OCI-M1 (cell line): ENCODE data around the gene AKR7A2.

ENCODE experiments used
- DNase-seq: peaks from one replicate; lab custom pipeline; 2025; lab: John Stamatoyannopoulos, UW

Gene AKR7A2

DNA sequence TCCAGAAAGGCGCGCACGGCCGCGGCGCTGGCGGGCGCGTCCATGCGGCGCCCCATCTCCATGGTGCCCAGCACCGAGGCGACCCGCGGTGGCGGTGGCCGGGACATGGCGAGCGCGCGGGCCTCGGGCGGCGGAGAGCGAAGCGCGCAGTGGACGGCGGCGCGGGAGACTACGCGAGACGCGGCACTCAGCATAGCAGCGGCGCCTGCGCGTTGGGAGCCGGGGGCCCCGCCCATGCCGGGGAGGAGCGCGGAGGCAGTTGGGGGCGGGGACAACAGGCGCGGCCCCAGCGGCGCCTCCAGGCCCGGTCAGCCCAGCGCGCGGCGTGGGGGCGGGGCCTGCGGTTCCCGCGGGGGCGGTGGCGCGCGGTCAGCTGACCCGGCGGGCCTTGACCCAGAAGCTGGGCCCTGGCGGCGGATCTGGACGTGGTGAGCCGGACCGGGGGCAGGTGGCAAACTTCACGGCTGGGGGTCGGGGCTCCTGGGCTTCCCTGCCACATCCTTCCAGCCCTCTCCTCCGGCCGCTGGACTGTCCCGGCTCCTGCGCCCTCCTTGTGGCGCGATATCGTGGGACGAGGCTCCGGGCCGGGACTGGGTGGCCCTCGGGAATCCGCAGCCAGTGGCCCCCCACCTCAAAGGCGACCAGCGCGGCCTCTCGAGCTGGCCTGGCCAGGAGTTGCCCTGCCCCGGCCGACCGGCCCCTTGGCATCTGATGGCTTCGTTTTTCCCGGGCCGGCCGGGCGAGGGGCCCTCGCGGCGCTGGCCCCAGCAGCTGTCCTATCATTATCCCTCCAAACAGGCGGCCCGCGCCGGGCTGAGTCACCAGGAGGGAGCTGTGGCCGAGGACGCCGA, at the start of gene AKR7A2, which contains the start of gene SLC66A1:
Gene AKR7A2 (minus strand): TSS at position 214 of the 851 bp plus-strand sequence. CDS start 20 bp downstream, at position 194.
Gene SLC66A1 (plus strand): TSS at position 396 of the 851 bp plus-strand sequence. CDS start 5,352 bp downstream, outside the sequence.
- peak; percentile 97 for DNase-seq

GRCh38 chr1:19360843-19361610, 49.1 kb upstream of the AKR7A2 start:
- DNase-seq: no peak

DNA sequence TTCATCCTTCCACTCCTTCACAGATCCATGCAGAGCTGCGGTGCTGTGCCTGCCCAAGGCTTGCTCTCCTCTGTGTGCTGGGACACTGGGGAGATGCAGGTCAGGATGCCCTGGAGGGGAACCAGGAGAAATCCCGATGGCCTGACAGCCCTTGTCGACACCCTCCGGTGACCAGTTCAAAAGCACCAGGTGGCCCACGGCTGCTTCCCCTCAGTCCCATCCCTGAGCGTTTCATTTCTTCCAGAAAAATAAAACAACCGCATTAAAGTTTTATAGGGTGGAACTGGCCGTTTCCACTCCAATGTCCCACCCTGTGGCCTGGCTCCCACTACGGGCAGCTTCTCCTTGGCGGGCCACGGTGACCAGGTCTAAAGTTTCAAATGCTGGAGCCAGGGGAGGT, 48.5 kb upstream of the AKR7A2 start:
- no peak for DNase-seq

DNA sequence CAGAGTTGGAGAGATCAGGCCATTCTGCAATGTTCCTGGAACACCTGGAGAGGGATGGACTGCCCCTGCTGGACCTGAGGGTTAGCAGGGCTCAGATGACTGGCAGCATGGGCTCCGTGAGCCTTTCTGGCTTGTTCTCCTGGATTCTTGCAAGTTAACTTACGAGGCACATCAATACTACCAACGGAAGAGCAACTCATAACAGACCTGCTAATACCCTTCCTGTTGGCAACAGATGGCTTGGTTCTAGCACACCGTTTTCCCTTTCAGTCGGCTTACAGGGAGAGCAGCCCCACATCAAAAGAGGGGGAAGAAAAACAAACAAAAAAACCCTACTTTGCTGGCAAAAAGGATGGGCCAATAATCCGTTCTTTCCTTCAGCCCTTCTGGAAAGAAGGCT, 48.1 kb upstream of the AKR7A2 start:
- no peak for DNase-seq

- no peak for DNase-seq
Observed at GRCh38 chr1:19359357-19359756, 47.4 kb upstream of the AKR7A2 start.

DNA sequence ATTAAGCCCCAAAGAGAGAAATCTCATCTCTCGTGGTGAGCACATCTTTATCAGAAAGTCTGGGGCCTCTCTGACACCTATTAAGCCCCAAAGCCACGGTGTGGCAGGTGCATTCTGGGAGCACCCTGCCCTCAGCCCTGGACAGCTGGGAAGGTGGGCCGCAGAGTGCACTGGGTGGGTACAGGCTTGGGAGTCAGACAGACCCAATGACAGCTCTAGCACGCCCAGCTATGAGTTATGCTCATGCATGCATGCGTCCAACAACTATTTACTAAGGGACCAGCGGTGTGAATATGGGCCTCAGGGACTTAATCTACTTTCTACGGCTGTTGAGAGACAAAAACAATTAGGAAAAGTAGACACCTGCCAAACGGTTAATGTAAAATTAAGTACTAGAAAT, 46.8 kb upstream of the AKR7A2 start:
- no peak for DNase-seq

DNA sequence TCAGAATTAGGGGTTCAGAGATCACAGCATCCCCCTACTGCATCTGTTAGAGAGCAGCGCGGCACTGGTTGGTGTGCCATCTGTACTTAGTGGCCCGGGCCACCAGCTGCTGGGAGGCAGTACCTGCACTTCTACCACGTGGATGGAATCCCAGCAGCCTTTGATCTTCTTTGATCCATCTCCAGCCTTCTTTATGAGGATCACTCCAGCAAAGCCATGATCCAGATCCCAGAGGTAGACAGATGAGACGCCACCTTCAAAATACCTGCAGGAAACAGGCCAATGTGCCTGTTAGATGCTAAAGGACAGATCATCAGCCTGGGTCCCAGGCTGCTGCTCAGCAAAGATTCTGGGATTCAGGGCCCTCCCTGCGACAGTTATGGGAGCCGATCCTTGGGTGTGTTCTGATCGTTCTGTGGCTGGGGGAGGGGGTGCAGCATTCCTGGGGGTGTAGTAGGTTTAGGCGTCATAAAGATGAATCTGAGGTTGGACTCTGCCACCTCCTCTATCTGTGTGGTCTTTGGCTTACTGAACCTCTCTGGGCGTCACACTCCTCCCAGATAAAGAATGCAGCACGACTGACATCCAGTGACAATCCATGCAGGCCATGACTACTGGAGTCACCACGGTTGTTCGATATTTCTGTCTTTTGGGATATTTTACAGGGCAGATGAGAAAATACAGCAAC, 45.5 kb upstream of the AKR7A2 start:
- no peak for DNase-seq

- no peak for DNase-seq
Observed at GRCh38 chr1:19356266-19356665, 44.3 kb upstream of the AKR7A2 start.

DNA sequence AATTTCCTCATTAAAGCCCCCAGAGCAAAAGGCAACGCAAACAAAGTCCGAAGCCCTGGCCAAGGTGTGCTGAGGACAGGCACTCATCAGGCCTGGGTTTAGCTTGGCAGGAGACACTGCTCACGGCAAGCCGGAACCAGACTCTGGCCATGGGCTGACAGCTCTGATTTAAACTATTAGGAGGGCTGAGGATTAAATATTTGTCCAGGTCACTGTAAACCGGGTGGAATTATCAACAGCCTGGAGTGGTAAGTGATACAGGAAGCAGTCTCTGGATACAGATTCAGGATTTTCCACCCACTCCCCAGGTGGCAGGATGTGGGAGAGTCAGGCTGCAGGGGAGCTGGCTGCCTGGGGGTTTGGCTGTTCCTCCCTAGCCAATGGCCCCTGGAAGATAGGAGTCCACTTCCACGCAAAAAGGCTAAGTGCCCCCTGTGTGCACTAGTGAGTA, 42.6 kb upstream of the AKR7A2 start:
- DNase-seq: no peak

GRCh38 chr1:19353596-19353995, 41.7 kb upstream of the AKR7A2 start:
- no peak for DNase-seq

- DNase-seq: no peak
Observed at GRCh38 chr1:19352839-19353238, 40.9 kb upstream of the AKR7A2 start.

DNA sequence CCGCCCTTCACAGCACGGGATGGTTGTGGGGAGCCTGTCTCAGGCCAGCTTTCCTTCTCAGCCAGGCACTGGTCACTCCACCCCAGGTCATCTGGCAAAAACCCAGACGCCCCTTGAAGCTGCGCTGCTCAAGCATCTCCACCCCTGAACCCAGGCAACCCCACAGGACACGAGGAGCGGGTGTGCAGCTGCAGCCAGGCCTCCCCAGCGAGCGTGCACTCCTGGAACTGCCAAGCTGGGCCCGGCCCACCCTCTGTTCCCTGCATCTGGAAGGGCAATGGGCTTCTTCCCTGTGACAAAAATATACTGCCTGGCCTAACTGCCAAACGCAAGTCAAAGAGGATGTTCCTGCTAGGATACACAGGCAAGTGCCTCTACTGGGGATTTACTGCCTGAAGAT, 39.9 kb upstream of the AKR7A2 start:
- DNase-seq: no peak

GRCh38 chr1:19350566-19350965, 38.6 kb upstream of the AKR7A2 start:
- no peak for DNase-seq

DNA sequence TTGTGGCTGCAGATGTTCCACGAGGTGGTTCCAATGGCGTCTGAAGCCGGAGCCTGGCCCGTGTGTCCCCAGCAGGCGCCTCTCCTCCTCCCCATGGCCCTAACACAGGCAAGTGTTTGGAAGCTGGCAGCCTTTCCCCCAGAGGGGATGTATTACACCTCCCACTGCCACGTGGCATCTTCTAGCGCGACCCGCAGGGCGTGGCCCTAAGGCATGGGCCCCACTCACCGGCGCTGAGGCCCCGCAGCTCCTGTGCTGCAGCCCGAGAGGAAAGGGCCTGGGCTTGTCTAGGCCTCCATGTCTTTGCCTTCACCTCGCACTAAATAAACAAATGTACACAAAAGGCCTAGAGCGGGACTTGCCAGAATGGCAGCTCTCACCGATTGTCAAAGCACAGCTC, 38.1 kb upstream of the AKR7A2 start:
- DNase-seq: no peak

DNA sequence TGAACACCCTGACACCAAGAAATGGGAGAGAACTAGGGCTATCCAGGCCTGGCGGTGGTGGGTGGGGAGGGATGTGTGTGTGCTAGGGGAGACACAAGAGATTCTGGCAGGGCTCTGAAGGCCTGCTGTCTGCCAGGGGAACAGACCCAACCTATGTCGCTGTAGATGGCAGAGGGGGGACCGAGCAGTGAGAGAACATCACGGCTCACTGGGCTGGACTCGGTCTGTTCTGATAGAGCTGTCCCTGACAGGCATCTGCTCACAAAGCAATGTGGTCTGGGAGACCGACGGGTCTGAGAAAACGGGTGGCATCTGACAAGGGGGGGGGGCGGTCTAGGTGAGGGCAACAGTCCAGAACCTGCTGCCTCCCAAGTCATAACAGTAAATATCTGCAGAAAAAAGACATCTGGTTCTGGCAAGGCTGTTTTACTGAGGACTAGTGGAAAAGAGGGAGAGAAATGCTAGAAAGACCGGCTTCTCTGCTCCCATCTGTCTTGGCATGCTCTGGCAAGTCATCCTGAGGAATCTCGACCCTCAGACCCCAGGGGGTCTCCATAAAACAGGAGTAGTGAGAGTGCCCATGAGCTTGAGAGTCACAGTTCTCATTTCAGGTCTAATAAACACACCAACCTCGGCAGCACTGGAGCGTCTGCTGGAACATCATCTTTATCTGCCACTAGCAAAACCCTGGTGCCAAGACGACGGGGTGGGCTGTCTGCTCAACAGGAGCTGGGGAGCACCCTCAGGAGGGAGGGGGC, 36.7 kb upstream of the AKR7A2 start:
- DNase-seq: no peak

GRCh38 chr1:19347533-19348172, 35.7 kb upstream of the AKR7A2 start:
- peak; percentile 72 for DNase-seq

DNA sequence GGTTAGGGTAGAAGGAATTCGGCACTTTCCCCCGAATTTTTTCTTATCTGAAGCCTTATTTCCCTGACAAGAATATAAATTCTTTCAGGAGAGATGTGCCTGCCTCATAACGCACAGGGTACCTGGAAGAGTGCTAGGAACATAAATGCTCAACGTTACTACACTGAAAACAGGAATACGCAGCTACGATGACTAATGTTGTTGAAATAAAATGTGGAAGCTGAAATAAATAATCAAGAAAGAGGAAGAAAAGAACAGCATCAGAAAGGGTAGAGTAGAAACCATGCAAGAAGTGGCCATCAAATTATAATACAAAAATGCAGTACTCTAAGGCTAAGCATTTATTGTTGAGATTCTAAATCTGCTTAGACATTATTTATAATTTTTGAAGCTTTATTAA, 34.1 kb upstream of the AKR7A2 start:
- DNase-seq: no peak

GRCh38 chr1:19345391-19345790, 33.4 kb upstream of the AKR7A2 start:
- DNase-seq: no peak

DNA sequence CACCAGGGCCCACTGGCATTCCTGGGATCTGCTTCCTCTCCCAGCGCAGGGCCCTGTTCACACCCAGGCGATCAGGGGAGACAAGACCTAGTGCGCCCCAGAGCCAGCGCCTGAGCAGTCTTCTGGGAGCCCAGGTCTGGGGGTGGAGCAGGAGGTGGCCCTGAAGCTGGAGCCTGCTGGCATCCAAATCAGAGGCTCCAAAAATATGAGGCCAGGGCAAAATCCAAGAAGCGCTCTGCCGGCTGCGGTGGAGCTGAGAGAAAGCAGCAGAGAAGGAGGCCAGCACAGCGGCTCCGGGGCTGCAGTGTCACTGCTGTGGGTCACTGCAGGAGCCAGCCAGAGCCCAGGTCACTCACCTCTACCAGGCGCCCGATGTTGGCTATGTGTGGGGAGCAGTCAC, 32.9 kb upstream of the AKR7A2 start:
- DNase-seq: no peak

GRCh38 chr1:19344372-19344810, 32.4 kb upstream of the AKR7A2 start:
- peak; percentile 39 for DNase-seq
